GM12801 (cell line): ENCODE measurements around the gene FBXL12.

Source experiments
- TF ChIP-seq, protein P1 (sequence below): IDR thresholded peaks from one replicate; pipeline ENCODE4 v1.5.1; 2011; ENCODE audit warnings: control low read depth; ENCODE audit not compliant: insufficient read length; ENCODE audit errors: extremely low read depth

FBXL12 gene

GRCh38 chr19:9811139-9811538, 7.7 kb downstream of the FBXL12 start:
- TF ChIP-seq, protein P1, sequence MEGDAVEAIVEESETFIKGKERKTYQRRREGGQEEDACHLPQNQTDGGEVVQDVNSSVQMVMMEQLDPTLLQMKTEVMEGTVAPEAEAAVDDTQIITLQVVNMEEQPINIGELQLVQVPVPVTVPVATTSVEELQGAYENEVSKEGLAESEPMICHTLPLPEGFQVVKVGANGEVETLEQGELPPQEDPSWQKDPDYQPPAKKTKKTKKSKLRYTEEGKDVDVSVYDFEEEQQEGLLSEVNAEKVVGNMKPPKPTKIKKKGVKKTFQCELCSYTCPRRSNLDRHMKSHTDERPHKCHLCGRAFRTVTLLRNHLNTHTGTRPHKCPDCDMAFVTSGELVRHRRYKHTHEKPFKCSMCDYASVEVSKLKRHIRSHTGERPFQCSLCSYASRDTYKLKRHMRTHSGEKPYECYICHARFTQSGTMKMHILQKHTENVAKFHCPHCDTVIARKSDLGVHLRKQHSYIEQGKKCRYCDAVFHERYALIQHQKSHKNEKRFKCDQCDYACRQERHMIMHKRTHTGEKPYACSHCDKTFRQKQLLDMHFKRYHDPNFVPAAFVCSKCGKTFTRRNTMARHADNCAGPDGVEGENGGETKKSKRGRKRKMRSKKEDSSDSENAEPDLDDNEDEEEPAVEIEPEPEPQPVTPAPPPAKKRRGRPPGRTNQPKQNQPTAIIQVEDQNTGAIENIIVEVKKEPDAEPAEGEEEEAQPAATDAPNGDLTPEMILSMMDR = no peak

DNA sequence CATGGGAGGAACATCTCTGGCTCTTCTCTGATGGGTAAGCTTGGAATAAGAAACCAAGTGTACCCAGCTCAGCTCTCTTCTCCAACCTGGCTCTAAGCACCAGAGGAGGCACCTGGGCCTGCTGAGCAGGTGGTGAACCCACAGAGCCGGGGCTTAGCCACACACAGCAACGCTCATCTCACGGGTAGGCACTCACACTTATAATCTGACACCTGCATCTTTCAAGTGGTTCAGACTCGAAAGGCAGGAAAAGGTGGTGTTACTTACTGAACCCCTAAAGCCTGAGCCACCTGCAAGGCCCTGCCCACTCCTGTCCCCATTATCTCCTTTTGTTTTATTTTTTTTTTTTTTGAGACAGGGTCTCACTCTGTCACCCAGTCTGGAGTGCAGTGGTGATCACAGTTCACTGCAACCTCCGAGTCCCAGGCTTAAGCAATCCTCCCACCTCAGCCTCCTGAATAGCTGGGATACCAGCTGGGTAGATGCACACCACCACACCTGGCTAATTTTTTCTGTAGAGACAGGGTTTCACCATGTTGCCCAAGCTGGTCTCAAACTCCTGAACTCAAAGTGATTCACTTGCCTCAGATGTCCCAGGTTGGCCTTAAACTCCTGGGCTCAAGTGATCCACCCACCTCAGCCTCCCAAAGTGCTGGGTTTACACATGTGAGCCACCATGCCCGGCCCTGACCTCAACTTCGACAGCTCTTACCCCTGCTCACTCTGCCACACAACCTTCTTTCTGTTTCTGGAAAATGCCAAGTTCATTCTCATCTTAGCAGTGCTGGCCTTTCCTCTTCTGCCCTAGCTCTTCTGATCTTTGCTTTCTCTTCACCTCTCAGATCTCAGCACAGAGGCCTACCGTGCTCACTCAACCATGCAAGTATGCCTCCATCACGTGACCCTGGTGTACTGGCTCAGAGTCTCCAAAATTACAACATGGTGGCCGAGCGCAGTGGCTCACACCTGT, 9.7 kb downstream of the FBXL12 start:
- TF ChIP-seq, protein P1 = no peak

DNA sequence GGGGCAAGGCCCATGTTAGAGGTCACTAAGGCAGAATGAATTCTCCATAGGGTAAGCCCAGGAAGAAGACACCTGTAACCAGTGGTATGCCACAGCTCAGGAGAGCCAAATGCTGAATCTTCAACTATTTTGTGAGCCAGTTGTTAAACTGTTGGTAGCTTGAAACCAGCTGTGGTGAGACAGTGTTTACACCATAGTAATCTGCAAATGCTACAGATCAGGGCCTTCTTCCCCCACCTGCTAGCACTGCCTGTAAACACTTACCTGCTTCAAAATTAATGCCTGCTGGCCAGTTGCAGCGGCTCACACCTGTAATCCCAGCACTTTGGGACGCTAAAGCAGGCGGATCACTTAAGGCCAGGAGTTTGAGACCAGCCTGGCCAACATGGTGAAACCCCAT, 12.1 kb downstream of the FBXL12 start:
- TF ChIP-seq, protein P1 = no peak

DNA sequence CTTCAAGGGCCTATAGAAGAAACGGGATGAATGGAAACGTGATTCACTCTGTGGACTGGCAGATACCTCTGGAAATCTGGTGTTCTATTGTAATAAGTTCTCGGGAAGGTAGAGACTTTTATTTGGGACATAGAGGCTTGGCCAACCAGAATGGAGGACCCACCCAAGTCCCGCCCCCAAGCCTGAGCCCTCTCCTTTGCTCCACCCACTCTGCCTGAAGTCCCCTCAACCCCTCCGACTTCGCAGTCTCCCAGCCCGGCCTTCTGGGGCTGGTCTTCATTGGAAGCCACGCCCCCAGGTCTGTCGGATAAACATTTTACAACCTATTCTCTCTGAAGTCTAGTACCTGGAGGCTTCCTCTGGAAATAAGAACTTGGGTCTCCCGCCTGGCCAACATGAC, 16.9 kb downstream of the FBXL12 start:
- TF ChIP-seq, protein P1 = no peak

DNA sequence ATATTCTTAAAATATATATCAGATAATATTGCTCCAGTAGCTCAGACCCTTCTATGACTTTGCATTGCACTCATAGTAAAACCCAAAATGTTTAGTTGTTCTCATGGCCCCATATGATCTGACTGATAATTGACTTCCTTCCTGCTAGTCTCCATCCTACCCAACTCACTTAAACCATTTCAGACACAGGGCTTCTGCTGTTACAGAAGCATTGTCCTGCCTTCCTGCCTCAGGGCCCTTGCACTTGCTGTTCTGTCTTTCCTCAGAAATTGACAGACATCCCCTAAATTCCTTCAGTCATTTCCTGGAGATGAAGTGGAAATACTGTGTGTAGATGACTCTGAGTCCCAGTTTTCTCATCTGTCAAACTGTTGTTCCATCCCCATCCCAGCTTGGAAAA, 19.7 kb downstream of the FBXL12 start:
- TF ChIP-seq, protein P1 = no peak

DNA sequence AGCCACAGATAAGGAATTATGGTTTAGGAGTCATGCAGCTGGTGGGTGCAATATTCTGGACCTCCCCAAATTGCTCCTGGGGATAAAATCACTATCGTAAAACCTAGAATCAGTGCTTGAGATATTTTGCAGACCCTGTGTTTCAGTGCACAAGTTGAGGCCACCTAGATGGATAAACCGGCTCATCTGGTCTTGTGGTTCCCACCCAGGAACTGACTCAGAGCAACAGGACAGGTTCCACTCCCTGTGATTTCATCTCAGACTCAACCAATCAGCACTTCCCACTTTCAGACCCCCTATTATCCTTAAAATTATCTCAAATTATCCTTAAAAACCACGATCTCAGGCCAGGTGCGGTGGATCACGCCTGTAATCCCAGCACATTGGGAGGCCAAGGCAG, 21.0 kb downstream of the FBXL12 start:
- TF ChIP-seq, protein P1 = no peak

DNA sequence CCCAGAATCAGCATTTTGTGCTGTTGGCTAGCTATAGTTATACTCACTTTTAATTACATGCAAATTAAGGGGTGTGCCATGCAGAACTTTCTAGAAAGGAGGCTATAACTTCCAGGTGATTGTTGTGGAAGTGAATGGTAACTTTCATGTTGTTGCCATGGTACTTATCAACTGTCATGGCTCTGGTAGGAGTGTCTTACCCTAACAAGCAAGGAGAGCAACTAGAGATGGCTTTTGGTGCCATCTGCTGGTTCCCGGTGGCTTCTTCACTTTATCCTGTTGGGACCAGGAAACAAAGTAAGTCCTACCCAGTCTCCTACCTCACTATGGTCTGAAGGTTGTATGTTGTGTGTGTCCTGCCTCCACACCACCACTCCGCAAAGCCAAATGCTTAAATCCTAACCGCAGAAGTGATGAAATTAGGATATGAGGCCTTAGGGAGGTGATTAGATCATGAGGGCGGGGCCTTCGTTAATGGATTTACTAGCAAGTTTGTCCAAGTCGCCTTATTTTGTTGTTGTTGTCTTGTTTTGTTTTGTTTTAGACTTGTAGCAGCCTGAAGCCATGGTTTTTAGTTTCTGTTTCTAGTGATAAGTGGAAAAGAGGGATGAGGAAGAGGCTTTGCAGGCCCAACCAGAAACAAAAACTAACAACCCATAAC, 22.6 kb downstream of the FBXL12 start:
- TF ChIP-seq, protein P1 = peak; percentile 21
